GM19043 (cell line): ENCODE data around the gene TGFBR3.
"Not testable (repeated sequence)": the region's sequence is repeated elsewhere in the genome, so short reads cannot be mapped to it uniquely, and the experiment has no call there.

Experiments
- ATAC-seq: cut with Tn5 transposase; IDR thresholded peaks from one replicate; pipeline ENCODE4 v1.9.1; 2021; ENCODE audit warnings: low read depth; ENCODE audit not compliant: unreplicated experiment

TGFBR3 gene

DNA sequence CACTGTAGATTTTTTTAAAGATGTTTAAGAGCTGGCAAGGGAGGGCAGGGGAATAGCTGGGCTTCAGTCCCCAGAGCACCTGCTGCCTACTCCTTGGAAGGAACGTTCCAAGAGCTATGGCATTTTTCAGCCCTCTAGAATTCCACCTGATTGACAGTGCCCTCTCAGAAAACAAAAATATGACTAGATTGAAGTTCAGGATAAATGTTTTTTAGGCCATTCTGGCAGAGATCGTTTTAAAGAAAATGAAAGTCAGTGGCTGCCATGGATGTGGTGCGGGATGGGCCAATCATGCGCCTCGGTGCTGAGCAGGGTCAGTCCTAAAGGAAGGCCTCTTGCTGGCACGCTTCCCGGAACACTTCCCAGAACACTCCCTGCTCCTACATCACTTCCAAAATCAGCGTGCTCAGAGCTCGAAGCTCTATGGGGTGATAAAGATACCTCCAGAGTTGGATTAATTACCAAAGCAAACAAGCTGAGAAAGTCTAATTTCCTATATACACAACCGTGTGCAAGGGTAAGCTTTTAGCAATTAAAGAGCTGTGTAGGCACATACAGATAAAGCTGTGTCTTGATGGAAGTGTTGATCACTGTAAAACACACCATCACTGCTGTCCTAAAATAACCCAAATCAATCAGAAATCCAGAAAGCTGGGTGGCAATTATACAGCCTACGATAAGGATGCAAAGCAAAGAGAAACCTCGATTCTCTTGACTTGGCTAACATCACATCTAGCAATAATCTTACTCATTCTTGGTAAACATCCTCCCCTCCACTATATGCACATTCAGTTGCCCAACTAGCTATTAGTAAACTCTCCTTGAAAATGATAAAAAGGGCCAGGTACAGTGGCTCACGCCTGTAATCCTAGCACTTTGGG lies 34.6 kb downstream of the TGFBR3 start:
- no peak for ATAC-seq

DNA sequence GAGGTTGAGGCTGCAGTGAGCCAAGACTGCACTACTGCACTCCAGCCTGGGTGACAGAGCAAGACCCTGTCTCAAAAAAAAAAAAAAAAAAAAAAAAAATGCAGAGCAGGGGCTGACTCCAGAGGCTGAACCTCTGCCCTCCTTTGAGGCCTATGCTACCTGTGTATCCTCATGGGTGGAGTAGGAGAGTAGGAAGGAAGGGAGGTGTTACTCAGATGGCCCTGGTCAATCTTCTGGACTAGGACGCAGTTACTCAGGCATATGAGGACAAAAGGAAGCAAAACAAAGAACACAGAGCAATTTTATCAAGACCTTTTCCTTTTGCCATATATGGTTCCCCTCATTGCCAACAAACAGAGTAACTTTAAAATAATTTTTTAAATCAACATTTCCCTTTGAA lies 35.2 kb downstream of the TGFBR3 start:
- no peak for ATAC-seq

DNA sequence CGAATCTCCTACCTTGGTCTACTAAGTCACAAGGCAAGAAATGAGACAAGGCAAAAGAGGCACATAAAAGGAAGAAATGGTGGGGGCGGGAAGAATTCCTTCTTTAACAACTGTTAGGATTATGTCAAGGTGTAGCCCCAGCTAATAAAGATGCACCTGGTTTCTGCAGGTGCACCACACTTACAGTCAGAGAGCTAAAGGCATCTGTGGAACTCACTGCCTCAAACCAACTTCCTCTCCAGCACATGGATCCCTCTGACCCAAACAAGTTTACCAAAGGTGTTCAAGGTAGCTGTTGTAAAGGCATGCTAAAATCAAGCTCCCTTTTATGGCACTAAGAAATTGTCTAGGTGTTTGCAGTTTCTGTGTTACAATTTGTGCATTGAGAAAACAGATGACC lies 38.1 kb downstream of the TGFBR3 start:
- ATAC-seq = no peak

DNA sequence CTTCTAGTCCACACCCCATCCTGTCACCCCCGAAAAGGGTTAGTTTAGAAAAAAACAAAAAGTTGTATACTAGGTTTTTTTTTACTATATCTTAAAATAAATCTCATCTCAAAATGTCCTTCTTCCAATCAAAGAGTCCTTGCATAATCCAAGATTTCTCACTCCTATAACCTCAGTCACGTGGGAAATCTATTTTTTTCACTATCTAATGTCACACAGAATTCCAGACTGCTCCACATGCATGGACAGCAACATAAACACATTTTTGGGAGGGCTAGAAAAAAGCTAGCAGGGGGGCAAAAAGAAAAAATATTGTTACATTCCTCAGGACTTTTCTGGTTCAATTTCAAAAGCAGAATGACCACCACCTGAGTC lies 39.3 kb downstream of the TGFBR3 start:
- no peak for ATAC-seq

DNA sequence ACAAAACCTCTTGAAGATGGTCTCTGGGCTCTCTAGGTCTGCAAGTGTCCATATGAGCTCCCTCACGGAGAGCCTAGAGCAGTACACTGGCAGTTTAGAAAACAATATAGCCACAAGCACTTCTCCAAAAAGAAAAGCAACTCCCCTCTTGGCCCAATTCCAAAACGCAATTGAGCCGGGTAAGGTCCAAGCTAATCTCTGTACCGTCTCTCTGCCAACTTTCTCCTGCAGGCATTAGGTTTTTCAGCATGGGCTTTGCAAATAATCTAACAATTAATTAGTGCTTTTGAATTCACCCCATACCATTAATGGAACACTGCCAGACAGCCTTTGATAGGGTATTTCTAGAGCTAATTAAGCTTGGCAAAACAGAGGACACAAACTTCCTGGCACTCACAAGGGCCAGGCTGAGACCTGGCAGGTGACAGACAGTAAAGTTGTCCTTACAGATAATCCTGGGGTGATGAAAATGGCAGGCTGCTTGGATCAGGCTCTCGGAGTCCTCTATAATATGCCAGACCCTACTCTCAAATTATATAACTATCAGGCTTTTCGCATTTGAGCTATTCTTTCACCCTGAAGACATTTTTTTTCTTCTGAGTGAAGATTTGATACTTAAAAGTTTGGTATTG lies 39.8 kb downstream of the TGFBR3 start:
- no peak for ATAC-seq

DNA sequence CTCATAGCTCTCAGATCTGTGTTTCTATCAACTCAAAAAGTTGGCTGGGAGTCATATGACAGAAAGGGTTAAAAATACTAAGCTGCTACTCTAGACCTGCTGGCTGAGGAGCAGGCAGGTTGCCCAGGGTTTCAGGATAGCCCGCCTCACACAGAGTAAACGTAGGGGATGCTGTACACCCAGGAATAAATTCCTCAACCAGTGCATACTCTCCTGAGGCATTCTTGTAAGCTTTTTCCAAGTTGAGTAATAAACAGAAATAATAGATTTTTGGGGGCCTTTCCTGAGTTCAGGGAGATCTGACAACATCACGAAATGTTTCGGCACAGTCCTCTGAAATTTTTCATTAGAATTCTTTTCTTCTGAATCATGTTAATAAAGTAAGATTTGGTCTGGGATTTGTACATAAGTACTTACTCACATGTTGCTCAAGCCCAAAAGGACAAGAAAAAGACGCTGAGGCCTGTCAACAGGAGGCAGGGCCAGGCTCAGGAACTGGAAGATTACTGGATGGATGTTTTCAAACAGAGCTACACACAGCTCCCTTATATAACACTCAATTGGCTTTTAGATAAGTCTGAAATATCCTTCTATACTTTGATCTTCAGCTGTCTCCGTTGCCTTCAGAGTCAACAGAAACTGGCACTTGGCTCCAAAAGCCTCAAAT lies 41.0 kb downstream of the TGFBR3 start:
- ATAC-seq = no peak

DNA sequence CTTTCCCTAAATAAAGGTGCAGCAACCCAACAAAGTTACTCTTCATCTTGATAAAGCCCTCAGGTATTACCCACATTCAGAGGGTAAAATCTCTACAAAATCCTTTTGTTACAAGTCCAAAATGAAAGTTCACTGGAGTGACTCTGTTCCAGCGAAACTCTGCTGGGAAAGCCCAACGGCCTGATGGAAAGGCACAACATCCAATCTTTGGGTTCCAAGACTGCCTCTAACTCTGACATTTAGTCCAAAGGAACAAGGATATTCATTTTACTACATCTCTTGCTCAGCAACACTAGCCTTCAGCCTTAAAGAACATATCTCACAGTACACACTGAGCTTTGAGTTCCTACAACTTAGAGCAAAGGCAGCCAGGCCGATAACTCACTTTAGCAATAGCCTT lies 42.1 kb downstream of the TGFBR3 start:
- no peak for ATAC-seq

DNA sequence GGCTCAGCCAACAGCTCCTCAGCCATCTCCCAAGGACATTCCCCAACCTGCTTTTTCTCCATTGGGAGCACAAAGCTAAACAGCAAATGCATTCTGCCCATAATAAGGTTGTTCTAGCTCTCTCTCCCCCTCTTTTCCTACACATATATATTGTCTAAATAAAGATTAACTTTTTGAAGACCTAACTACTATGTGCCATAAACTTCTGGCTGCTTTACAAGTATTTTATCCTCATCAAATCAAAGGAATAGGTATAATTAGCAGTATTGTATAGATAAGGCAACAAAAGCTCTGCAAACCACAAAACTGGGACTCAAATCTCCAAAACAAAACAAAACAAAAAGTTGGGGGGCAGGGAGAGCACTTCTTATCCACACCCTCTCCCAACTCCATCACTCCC lies 43.4 kb downstream of the TGFBR3 start:
- ATAC-seq = no peak

DNA sequence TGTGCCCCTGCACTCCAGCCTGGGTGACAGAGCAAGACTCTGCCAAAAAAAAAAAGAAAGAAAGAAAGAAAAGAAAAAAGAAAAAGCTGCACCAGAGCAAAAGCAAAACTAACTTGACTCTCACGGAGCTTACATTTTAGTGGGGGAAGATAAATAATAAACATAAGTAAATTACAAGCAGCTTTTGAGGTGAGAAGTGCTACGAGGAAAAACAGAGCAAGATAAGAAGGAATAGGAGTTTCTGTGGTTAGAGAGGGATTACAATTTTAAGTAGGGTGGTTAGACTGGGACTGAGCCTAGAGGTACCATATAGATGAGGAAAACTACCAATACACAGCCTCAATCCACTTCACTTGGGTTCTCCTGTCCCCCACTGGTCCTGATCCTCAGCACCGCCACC lies 43.9 kb downstream of the TGFBR3 start:
- no peak for ATAC-seq

DNA sequence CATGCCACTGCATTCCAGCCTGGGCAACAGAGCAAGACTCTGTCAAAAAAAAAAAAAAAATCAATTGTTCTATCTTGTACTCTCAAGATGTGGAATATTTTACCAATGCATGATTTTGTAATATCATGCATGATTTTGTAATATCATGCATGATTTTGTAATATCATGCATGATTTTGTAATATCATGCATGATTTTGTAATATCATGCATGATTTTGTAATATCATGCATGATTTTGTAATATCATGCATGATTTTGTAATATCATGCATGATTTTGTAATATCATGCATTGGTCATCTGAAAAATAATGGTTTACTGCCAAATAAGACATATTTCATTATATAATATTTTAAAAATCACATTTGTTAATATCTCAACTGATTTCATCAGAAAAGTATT lies 45.7 kb downstream of the TGFBR3 start:
- not testable (repeated sequence) for ATAC-seq

DNA sequence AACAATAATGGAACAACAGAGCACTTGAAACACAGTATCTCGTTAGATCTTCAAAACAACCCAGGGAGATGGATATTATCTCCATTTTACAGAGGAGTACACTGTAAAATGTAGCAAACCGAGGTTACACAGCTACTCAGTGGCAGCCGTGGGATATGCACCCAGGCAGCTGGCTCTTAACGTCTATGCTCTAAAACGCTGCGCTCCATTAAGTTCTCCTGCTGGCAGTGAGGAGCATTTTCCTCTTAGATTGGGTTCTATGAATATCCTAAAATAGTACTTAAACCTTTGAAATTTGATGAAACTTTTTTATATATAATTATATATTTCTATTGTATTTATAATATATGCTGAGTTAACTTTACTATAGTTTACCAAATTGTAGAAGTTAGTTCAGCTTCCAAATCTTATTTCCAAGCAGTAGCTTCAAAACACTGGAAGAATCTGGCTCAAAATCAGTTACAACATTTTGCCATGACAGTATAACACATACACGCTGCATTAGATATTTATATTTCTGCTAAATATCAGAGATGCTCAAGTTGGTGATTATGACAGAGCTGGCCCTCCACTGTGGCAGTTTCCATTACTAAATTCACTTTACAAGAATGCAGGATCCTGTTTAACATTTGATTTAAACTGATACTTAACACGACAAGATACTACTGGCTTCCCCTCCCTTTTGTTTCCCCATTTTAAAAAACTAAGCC lies 49.5 kb downstream of the TGFBR3 start:
- no peak for ATAC-seq

DNA sequence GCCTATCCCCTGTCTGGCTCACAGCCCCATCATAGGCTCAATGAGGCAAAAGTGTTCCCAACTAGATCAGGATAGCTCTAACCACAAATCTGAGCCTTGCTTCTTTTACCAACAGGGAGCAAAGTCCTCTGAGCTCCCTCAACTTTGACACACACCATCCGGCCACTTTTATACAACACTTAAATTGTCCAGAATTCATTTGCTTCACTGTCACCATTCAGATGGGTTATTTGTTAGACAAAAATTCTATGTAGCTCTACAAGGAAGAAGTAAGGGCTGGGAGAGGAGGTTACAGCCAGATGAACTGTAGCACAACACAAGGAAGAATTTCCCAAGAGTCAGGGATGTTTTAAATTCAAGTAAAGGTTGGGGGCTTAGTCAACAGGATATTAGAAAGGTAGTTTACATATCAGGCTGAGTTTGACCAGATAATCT lies 50.8 kb downstream of the TGFBR3 start:
- ATAC-seq = no peak

DNA sequence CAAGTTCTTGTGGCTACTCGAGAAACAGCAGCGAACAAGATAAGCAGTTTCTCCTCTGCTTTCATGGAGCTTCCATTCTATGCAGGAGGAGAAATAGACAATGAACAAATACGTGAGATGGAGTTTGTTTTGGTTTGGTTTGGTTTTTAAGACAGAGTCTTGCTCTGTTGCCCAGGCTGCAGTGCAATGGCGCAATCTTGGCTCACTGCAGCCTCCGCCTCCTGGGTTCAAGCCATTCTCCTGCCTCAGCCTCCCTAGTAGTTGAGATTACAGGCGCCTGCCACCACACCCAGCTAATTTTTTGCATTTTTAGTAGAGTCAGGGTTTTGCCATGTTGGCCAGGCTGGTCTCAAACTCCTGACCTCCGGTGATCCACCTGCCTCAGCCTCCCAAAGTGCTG lies 51.4 kb downstream of the TGFBR3 start:
- ATAC-seq = not testable (repeated sequence)

DNA sequence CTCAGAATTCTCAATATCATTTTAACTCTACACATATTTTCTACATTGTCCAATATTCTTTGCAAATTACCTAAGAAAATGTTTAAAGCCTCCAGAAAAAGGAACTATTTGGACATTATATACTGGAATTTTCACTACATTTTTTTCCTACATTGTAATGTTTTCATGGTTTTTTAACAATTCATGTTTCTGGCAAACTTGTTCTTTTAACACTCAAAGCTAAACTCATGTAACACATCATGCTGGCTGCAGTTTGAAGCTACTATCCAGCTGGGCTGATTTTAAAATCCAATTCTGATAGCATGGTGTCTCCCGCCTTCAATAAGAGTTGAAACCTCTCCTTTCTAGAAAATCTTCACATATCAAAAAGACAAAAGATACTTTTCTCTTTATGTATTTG lies 52.0 kb downstream of the TGFBR3 start:
- no peak for ATAC-seq

DNA sequence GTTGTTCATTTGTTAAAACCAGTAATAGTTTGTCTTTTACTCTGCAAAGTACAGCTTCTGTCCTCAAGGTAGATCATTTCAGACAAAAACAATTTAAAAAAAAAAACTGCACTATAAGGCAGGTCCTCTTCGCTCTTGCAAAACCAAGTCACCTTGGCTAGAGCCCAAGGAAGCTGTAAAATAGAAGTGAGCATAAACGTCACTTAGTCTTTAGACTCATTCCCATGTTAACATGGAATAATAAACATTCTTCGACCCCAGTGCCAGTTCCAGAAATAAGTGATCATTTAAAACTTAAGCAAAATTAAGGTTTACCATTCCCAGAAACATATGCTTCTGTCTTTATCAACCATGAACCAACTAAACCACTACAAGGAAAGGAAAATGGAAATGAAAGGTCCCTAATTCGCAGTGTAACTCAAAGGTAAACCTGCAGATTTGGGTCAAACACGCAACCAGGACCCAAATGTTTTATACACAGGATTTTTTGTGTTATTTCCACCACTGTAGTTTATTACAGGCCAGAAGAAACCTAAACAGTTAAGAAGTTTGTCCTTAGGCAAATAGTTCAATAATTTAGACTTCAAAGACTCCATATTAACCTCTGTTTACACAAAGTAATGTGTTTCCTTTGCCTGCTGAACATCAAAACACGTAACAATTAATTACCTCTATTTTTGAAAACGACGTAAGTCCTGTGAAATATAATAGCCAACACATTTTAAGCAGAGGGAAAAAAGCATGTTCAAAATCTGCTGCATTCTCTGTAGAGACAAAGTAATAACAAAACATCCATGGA lies 54.6 kb downstream of the TGFBR3 start:
- ATAC-seq = no peak

DNA sequence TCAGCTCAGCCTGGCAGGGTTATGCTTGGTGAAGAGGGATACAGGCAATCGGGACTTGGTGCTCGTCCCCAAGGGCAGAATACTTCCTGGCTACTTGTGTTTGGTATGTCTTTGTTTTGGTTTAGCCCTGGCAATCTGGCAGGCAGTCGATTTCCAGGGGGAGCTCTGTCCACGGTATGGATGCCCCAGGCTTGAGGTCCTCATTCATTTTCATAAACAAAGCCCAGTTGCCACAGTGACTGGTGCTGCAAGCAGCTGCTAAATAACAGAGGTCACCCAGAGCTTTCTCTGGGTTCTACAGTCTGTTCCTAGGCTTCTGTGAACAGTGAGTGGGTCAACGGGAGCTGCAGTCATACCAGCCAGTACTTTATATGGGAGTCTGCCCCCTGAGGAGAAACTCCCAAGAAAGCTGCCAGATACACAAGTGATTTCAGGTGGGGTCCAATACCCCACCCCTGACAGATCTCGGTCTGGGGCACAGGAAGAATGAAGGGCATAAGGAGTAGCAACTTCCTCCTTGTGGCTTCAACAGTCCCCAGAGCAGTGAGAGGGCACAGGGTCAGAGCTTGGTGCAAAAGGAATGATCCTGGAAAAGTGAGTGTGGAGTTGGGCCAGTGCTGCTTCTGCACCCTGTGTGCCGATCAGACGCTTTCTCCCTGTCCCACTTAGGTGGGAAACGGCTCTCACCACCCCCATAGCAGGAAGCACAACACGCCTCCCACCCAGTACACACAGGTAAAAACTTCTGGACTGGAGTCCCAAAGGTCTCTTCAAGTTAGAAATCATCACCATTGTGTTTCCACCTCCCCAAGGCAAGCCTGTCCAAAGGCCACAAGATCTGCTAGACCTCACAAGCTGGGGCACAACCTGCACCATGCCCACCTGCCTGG lies 55.5 kb downstream of the TGFBR3 start:
- no peak for ATAC-seq

DNA sequence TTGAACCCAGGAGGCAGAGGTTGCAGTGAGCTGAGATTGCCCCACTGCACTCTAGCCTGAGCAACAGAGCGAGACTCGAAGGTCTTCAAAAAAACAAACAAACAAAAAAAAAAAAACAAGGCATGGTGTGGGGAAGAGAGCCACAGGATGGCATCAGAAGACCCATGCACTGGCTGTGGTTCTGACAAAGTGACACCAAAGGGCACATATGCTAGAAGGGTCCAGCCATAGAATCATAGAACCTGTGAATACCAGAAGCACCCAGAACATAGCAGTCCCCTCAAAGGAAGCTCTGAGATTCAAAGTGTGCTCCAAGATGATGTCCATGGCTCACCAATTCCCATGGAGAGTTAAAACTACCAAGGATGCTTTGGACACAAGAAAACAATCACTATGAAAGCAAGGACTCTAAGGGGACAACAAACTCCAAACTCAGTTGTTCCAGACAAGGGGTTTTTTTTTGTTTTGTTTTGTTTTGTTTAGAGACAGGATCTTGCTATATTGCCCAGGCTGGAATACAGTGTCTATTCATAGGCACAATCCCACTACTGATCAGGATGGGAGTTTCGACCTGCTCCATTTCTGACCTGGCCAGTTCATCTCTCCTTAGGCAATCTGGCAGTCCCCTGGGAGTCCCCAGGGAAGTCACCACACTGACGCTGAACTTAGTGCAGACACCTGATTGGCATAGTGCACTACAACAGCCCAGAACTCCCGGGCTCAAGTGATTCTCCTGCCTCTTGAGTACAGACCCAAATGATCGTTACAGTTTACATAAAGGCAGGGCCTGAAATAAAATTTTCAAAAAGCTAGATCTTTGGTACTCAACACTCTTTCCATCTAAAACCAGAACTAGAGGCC lies 56.4 kb downstream of the TGFBR3 start:
- no peak for ATAC-seq

DNA sequence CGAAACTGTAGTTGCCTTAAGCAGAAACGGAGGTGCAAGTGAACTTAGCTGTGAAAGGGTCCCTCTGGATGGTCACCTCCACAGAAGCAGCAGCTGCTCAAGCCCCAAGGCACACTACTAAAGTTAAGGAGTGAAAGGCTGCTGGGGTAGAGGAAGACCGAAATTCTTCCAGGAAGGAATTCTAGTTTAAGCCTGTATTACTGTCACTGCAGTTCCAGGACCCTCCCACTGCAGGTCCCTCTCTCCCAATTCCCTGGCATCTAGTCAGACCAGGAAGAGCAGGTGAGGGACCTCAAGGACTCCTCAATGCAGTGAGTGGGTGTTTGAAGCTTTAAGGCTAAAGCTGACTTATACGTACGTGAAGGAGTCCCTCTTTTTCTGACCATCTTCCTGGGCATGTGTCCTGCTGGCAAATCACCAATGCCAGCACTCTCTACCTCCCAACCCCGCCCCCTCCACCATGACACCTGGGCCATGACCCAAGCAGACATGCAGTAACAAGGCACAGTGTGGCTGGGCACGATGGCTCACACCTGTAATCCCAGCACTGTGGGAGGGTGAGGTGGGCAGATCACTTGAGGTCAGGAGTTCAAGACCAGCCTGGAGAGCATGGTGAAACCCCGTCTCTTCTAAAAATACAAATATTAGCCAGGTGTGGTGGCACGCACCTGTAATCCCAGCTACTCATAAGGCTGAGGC lies 57.2 kb downstream of the TGFBR3 start:
- ATAC-seq = no peak
